GM19324 (cell line): ENCODE measurements around the gene PRR5.
"Not testable (repeated sequence)": the region's sequence is repeated elsewhere in the genome, so short reads cannot be mapped to it uniquely, and the experiment has no call there.

Experiments used
- ATAC-seq: cut with Tn5 transposase; IDR thresholded peaks from one replicate; pipeline ENCODE4 v1.9.1; 2021; ENCODE audit warnings: mild to moderate bottlenecking, moderate library complexity; ENCODE audit not compliant: unreplicated experiment, low FRiP score

The PRR5 gene

GRCh38 chr22:44671742-44672141, 30.3 kb upstream of the PRR5 start:
- ATAC-seq, result no peak

GRCh38 chr22:44672632-44673031, 29.4 kb upstream of the PRR5 start:
- ATAC-seq, result no peak

- ATAC-seq, result no peak
These were observed 28.6 kb upstream of the PRR5 start for GRCh38 chr22:44673406-44673805.

GRCh38 chr22:44676066-44676440, 26.0 kb upstream of the PRR5 start:
- ATAC-seq, result not testable (repeated sequence)

- no peak for ATAC-seq
These were observed 25.3 kb upstream of the PRR5 start for GRCh38 chr22:44676441-44677352.

- ATAC-seq, result no peak
These were observed 24.6 kb upstream of the PRR5 start for GRCh38 chr22:44677353-44677840.

- no peak for ATAC-seq
These were observed 24.0 kb upstream of the PRR5 start for GRCh38 chr22:44677871-44678555.

GRCh38 chr22:44678556-44679305, 23.3 kb upstream of the PRR5 start:
- no peak for ATAC-seq

- not testable (repeated sequence) for ATAC-seq
These were observed 22.7 kb upstream of the PRR5 start for GRCh38 chr22:44679306-44679647.

- ATAC-seq, result no peak
These were observed 21.9 kb upstream of the PRR5 start for GRCh38 chr22:44680058-44680457.

GRCh38 chr22:44680481-44680894, 21.5 kb upstream of the PRR5 start:
- no peak for ATAC-seq

GRCh38 chr22:44682556-44683168, 19.3 kb upstream of the PRR5 start:
- ATAC-seq, result no peak

GRCh38 chr22:44683237-44683636, 18.8 kb upstream of the PRR5 start:
- no peak for ATAC-seq

GRCh38 chr22:44683881-44684280, 18.1 kb upstream of the PRR5 start:
- no peak for ATAC-seq

- ATAC-seq, result peak; percentile 66
These were observed 17.3 kb upstream of the PRR5 start for GRCh38 chr22:44684506-44685383.

- ATAC-seq, result no peak
These were observed 16.5 kb upstream of the PRR5 start for GRCh38 chr22:44685384-44686056.

- no peak for ATAC-seq
These were observed 15.0 kb upstream of the PRR5 start for GRCh38 chr22:44686873-44687600.

GRCh38 chr22:44689173-44689572, 12.8 kb upstream of the PRR5 start:
- no peak for ATAC-seq
